SU-DHL-6 (cell line): ENCODE measurements around the gene PARVB.

Source experiments
- H2AFZ ChIP-seq: fragments of 200-600 bp; sonication (generic); 2 replicates; pipeline ENCODE4 v1.6.1; 2014; ENCODE audit warnings: low read depth, mild to moderate bottlenecking, moderate library complexity, mixed read lengths, antibody characterized with exemption, low read length; ENCODE audit not compliant: severe bottlenecking
- H3F3A ChIP-seq: fragments of 200-600 bp; shearing (Covaris generic); 2 replicates; pipeline ENCODE4 v1.6.0; 2016; ENCODE audit warnings: antibody characterized with exemption, mild to moderate bottlenecking; ENCODE audit not compliant: insufficient read depth
- H3K27ac ChIP-seq: fragments of 200-600 bp; sonication (generic); 2 replicates; pipeline ENCODE4 v1.5.1; 2016; ENCODE audit warnings: low read depth, mild to moderate bottlenecking, low read length, moderate library complexity, mixed read lengths
- H3K27me3 ChIP-seq: fragments of 200-600 bp; sonication (generic), shearing (Covaris generic); 2 replicates; pipeline ENCODE4 v1.6.0; 2014; ENCODE audit warnings: mild to moderate bottlenecking, low read length
- H3K36me3 ChIP-seq: fragments of 200-600 bp; sonication (generic); 2 replicates; pipeline ENCODE4 v1.6.1; 2014; ENCODE audit warnings: mild to moderate bottlenecking, low read length, mixed read lengths
- H3K4me2 ChIP-seq: fragments of 300-600, 200-600 bp; shearing (Covaris generic), sonication (generic); 2 replicates; pipeline ENCODE4 v1.6.0; 2014; ENCODE audit warnings: low read length, low read depth, mild to moderate bottlenecking; ENCODE audit not compliant: poor library complexity, severe bottlenecking
- H3K4me3 ChIP-seq: fragments of 200-600 bp; sonication (generic); 2 replicates; pipeline ENCODE4 v1.5.1; 2014; ENCODE audit warnings: antibody characterized with exemption, low read length, mild to moderate bottlenecking, mixed read lengths; ENCODE audit not compliant: insufficient read depth, poor library complexity, severe bottlenecking
- H3K79me2 ChIP-seq: fragments of 200-600 bp; sonication (generic); 2 replicates; pipeline ENCODE4 v1.6.1; 2014; ENCODE audit warnings: mild to moderate bottlenecking, low read length, moderate library complexity; ENCODE audit not compliant: insufficient read depth
- H3K9ac ChIP-seq: fragments of 200-600 bp; sonication (generic); 2 replicates; pipeline ENCODE4 v1.7.0; 2014; ENCODE audit warnings: mild to moderate bottlenecking, low read length
- H3K9me2 ChIP-seq: fragments of 200-600 bp; sonication (generic); replicated peaks from 2 replicates; pipeline ENCODE4 v1.6.1; 2014; ENCODE audit warnings: low read length; ENCODE audit not compliant: insufficient read depth
- H3K9me3 ChIP-seq: fragments of 200-600 bp; sonication (generic); 2 replicates; pipeline ENCODE4 v1.6.1; 2014; ENCODE audit warnings: low read length, mixed read lengths; ENCODE audit not compliant: insufficient read depth
- H4K20me1 ChIP-seq: fragments of 200-600 bp; sonication (generic); 2 replicates; pipeline ENCODE4 v1.6.1; 2014; ENCODE audit warnings: low read depth, mild to moderate bottlenecking, antibody characterized with exemption, low read length, moderate library complexity, mixed read lengths
- CTCF ChIP-seq: fragments of 200-600 bp; sonication (generic); IDR thresholded peaks from one replicate; pipeline ENCODE4 v1.5.1; 2017; ENCODE audit warnings: antibody characterized with exemption, mild to moderate bottlenecking, low read length, moderate library complexity; ENCODE audit not compliant: insufficient read depth, poor library complexity, severe bottlenecking
- EZH2phosphoT487 ChIP-seq: fragments of 200-600 bp; sonication (generic), shearing (Covaris generic); conservative IDR thresholded peaks from 2 replicates; pipeline ENCODE4 v1.6.1; 2018; ENCODE audit warnings: mild to moderate bottlenecking, antibody characterized with exemption, low read length, moderate library complexity, mixed read lengths

PARVB gene

GRCh38 chr22:44163536-44163935 is 139.4 kb downstream of the PARVB start:
- TF ChIP-seq CTCF, result no peak
- TF ChIP-seq EZH2phosphoT487, result no peak
- Histone ChIP-seq H3K79me2 (no peaks in the 10 kb centered on the region), H3K9ac (no peak overlapping the region), H3K4me3 (no peak overlapping the region), H3F3A (no peaks in the 10 kb centered on the region), H3K4me2 (no peak overlapping the region), H2AFZ (no peak overlapping the region), H4K20me1 (no peaks in the 10 kb centered on the region), H3K36me3 (no peaks in the 10 kb centered on the region), H3K9me3 (no peaks in the 10 kb centered on the region), H3K27me3 (no peaks in the 10 kb centered on the region), H3K9me2 (no peaks in the 10 kb centered on the region), H3K27ac (no peak overlapping the region)

- Histone ChIP-seq H3K9ac (no peak overlapping the region), H3K27ac (no peak overlapping the region), H3K4me2 (no peak overlapping the region), H2AFZ (no peak overlapping the region), H4K20me1 (no peaks in the 10 kb centered on the region), H3F3A (no peaks in the 10 kb centered on the region), H3K79me2 (no peaks in the 10 kb centered on the region), H3K4me3 (no peak overlapping the region), H3K9me2 (no peaks in the 10 kb centered on the region), H3K36me3 (no peaks in the 10 kb centered on the region), H3K9me3 (no peaks in the 10 kb centered on the region), H3K27me3 (no peaks in the 10 kb centered on the region)
- TF ChIP-seq CTCF (no peak), EZH2phosphoT487 (no peak)
Observed at GRCh38 chr22:44164031-44164430, 139.9 kb downstream of the PARVB start.

GRCh38 chr22:44165286-44165874 is 141.3 kb downstream of the PARVB start:
- Histone ChIP-seq H3K79me2 (no peaks in the 10 kb centered on the region), H3K36me3 (no peaks in the 10 kb centered on the region), H4K20me1 (no peaks in the 10 kb centered on the region), H3K4me3 (no peak overlapping the region), H3K9me2 (no peaks in the 10 kb centered on the region), H3K27me3 (no peaks in the 10 kb centered on the region), H3F3A (no peaks in the 10 kb centered on the region), H2AFZ (no peak overlapping the region), H3K4me2 (no peak overlapping the region), H3K27ac (no peak overlapping the region), H3K9me3 (no peaks in the 10 kb centered on the region), H3K9ac (no peak overlapping the region)
- TF ChIP-seq EZH2phosphoT487, result no peak
- TF ChIP-seq CTCF, result no peak
